GM18861 (cell line): ENCODE data around the gene ZCRB1.
"Not testable (repeated sequence)": the region's sequence is repeated elsewhere in the genome, so short reads cannot be mapped to it uniquely, and the experiment has no call there.

Experiments used
- ATAC-seq: cut with Tn5 transposase; IDR thresholded peaks from one replicate; pipeline ENCODE4 v1.9.1; 2021; ENCODE audit not compliant: unreplicated experiment

Gene ZCRB1, protein sequence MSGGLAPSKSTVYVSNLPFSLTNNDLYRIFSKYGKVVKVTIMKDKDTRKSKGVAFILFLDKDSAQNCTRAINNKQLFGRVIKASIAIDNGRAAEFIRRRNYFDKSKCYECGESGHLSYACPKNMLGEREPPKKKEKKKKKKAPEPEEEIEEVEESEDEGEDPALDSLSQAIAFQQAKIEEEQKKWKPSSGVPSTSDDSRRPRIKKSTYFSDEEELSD

GRCh38 chr12:42325653-42326474 lies at the start of gene ZCRB1, which contains the start of gene PPHLN1:
TSS of gene ZCRB1 (minus strand) at chr12:42326094. CDS start at chr12:42324102, 1,992 bp downstream.
TSS of gene PPHLN1 (plus strand) at chr12:42326167. CDS start at chr12:42335903, 9,736 bp downstream.
- ATAC-seq, result peak; percentile 90

DNA sequence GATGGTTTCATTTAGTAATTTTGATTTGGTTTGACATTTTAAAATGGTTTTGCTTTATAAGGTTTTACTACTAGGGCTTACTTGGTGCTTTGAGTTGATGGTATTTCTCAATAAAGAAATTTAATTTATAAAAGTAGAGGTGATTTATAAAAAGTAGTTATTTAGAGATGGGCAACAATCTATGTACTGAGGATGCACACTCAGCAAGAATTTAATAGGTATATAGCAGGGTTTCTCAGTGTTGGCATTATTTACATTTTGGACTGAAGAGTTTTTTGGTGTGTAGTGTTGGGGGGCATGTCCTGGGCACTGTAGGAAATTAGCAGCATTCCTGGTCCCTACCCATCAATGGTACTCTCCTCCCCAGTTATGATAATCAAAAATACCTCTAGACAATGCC lies 47.8 kb upstream of the ZCRB1 start:
- no peak for ATAC-seq

DNA sequence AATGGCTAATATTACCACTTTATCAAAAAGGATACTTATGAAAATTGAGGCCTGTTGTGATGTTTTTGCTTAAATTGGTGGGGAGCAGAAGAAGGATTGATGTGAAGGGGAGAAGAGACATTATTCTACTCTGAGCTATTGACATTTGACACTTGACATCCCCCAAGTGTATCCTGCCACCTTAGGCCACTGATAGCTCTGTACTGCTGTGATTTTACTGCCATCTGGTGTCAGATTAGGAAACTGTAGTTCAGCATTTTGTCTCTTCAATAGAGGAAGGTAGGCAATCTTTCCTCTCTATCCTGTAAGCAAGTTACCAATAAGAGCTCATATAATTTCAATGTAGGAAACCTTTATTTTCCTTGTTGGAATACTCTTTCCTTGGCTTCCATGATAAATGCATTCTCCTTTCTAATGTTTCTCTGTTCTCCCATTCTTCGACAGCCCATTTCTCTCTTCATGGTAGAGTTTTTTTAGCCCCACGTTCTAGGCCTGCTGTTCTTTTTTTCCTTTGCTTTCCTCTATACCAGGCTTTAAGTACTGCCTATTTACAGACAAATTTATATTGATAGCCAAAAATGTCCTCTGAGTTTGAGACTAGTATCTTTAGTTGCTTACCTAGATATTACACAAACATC lies 46.4 kb upstream of the ZCRB1 start:
- peak; percentile 90 for ATAC-seq

- ATAC-seq, result no peak
Observed at GRCh38 chr12:42370013-42370412, 44.1 kb upstream of the ZCRB1 start.

- no peak for ATAC-seq
Observed at GRCh38 chr12:42365486-42365885, 39.6 kb upstream of the ZCRB1 start.

GRCh38 chr12:42364692-42365091 lies 38.8 kb upstream of the ZCRB1 start:
- ATAC-seq, result no peak

DNA sequence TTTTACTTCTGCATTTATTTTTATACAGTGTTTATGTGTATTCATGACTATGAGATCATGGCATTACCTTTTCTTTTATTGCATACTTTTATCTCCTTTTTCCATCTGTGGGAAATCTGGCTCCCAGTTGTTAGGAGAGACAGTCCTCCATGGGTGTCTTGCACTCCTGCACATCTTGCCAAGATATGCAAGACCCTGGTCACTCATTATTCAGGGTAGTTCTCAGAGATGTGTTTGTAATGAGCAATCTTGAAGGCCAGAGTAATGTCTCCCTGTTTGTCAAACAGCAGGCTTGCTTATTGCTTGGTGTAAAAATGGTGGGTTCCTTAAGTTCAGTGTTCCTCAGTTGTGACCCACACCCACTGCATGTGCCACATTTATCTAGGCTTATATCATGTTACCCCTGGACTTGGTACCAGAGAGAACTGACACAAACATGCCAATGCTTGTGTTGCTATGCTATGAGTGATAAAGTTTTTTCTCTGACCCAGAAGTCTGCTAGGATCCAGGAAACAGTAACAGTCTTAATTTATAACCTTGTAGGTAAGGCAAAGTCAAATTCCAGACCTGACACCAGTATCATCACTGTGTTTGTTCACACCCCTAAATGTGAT lies 36.9 kb upstream of the ZCRB1 start:
- ATAC-seq, result no peak

- ATAC-seq, result no peak
Observed at GRCh38 chr12:42361909-42362646, 36.2 kb upstream of the ZCRB1 start.

GRCh38 chr12:42360747-42361403 lies 35.0 kb upstream of the ZCRB1 start:
- ATAC-seq, result peak; percentile 78

GRCh38 chr12:42356344-42356743 lies 30.4 kb upstream of the ZCRB1 start:
- ATAC-seq, result no peak

DNA sequence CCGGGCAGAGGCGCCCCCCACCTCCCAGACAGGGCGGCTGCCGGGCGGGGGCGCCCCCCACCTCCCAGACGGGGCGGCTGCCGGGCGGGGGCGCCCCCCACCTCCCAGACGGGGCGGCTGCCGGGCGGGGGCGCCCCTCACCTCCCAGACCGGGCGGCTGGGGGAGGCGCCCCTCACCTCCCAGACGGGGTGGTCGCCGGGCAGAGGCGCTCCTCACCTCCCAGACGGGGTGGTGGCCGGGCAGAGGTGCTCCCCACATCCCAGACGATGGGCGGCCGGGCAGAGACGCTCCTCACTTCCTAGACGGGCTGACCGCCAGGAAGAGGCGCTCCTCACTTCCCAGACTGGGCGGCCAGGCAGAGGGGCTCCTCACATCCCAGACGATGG lies 24.1 kb upstream of the ZCRB1 start:
- not testable (repeated sequence) for ATAC-seq

GRCh38 chr12:42349119-42350020 lies 23.5 kb upstream of the ZCRB1 start:
- not testable (repeated sequence) for ATAC-seq

DNA sequence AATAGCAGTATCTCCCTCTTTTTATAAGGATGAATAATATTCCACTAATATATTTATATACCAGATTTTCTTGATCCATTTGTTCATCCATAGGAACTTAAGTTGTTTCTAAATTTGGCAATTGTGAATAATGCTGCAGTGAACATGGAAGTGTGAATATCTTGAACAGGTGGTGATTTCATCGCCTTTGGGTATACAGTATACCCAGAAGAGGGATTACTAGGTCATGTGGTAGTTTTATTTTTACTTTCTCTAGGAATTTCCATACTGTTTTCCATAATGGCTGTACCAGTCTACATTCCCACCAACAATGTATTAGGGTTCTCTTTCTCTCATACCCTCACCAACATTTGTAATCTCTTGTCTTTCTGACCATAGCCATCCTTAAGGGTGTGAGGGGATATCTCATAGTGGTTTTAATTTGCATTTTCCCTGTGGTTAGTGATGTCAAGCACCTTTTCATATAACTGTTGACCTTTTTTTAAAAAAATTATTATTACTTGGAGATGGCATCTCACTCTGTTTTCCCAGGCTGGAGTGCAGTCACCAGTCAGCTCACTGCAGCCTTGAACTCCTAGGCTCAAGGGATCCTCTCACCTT lies 20.6 kb upstream of the ZCRB1 start:
- ATAC-seq, result no peak

DNA sequence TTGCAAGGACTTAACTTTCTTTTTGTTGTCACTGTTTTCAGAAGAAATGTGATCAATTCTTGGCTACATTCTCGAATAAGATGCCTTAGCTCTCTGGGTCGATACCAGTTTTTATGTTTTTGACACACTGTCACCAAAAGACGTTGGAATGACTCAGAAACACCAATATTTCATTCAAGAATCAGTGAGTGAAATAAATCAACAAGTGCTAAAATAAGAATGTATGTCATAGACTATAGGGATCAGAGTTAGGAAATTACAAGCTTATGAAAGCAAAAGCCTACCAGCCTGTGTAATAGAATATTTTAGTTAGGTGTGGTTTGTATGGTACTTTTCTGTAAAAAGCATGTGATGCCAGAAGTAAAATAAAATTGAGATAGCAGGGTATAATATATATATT lies 17.8 kb upstream of the ZCRB1 start:
- no peak for ATAC-seq

GRCh38 chr12:42342028-42342427 lies 16.1 kb upstream of the ZCRB1 start:
- no peak for ATAC-seq

DNA sequence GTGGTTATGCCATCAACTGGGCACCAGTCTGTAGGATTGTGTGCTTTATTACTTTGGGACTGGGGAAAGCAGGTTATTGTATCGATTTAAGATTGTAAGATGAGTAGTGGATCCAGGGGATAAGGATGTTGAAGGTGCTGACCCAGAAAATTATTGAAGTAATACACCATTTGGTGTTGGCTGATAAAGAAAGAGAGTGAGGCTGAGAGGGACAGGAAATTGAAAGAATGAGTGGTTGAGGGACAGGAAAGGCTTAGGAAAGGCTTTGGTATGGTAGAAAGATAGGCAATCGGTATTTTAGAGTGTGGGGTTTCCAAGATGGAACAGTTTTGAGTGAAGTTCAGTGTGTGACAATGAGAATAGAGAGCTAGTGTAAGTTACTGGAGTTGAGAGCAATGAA lies 12.4 kb upstream of the ZCRB1 start:
- no peak for ATAC-seq

GRCh38 chr12:42336286-42336685 lies 10.4 kb upstream of the ZCRB1 start:
- no peak for ATAC-seq

DNA sequence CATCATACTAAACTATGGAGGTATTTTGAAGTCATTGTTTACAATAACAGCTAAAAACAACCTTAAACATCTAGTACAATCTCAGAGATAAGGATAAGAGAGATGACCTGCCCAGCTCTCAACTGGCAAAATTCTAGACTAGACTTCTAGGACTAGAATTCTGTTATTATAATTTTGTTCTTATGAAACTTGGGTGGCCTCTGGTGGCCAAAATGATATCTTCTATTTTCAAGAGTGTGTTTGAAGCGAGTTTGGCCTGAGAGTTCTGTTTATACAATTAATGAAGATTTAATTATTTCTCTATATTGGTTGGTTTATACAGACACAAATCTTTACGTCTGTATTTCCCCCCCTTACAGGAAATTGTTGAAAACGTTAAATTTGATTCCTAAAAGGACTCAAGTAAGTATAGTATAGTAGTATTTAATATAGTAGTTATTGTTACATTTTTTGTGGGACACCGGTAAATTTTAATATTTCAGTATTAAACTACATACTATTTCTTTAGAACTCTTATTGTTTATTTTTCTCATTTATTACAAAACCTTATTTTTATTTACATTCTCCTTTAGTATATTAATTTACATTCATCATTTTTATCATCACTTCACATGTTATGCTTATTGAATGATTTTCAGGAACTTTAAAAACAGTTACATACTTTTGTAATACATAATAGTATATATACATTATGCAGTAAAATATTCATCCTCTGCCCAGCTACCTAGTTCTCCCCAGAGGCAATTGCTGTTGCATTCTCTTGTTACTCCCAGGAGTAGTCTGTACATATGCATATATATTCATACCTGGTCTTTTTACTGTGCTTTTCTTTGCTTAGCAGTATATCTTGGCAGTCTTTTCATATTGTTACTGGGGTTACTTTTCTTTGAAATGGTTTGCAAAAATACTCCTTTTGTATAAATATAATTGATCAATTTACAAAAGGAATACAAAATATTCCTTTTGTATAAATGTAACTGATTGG lies 6.7 kb upstream of the ZCRB1 start:
- ATAC-seq, result peak; percentile 87
